ENCODE measurements around the gene RFTN2.
"Not testable (repeated sequence)": the region's sequence is repeated elsewhere in the genome, so short reads cannot be mapped to it uniquely, and the experiment has no call there.

RFTN2 gene

DNA sequence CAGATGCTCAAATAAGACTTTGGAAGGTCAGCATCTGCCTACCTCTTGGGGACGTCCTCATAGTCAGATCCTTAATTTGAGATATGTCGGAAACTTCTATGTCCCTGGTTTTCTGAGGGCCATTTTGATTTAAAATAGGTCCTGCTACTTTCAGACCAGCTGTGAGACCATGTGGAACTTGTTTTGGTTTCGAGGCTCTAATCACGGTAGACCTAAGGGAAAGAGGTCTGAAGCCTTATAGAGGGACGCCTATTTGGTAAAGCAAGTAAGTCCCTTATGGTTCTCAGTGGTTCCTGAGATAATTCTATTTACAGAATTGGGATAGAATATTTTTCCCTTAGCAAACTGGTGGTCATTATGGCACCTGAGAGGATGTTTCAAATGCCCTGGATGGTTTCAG lies 75.1 kb downstream of the RFTN2 start:
- no peak for DNase-seq (ENCODE audit: low read depth)

GRCh38 chr2:197599285-197599965 lies 76.0 kb downstream of the RFTN2 start:
- DNase-seq (ENCODE audit: low read depth) = peak; percentile 35

DNA sequence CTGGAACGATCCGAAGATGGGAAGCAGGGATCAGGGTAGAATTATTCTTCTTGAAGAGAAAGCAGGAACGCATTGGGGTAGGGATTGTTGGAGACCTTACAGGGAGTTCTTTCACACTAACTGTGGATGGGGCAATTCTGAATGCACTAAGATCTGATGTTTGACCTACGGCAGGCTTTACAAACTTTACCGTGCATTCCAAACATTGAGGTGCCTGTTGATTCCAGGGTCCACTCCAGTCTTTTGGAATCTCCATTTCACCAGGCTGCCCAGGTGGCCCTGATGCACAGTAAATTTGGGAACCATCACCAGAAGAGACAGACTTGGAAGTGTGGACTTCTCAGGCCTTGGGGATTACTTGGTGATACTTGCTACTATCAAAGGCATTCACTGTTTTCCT lies 76.9 kb downstream of the RFTN2 start:
- no peak for DNase-seq (ENCODE audit: low read depth)

DNA sequence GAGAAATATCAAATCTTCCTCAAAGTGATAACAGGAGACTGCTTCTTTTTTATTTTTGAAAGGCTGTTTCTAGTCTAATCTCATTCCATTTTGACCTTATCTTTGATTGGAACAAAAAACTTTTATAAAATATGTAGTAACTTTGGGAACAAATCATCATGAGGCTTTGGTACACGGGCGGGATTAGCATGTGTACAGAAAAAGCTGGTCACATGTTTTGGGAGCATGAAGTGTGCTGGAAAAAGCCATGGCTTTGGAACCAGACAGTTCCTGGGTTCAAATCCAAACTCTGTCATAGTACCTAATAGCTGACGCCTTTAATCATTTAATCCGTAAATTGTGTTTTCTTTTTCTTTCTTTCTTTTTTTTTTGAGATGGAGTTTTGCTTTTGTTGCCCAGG lies 78.2 kb downstream of the RFTN2 start:
- DNase-seq (ENCODE audit: low read depth) = no peak

DNA sequence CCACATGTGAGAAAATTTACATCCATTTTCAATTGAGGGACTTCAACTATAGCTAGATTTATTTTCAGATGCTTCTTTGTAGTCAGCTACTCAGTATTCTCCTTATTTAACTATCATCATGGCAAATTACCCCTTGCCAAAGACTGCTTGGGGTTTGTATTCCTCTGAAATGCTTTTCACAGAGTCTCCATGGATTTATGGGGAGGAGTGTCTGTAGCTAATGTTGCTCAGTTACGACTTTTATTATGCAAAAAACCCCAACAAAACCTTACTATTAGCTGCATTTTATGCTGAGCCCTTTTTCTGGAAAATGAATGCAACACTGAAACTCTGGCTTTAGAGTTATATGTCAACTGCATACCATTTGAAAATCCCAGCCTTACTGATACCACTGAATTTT lies 78.6 kb downstream of the RFTN2 start:
- no peak for DNase-seq (ENCODE audit: low read depth)

DNA sequence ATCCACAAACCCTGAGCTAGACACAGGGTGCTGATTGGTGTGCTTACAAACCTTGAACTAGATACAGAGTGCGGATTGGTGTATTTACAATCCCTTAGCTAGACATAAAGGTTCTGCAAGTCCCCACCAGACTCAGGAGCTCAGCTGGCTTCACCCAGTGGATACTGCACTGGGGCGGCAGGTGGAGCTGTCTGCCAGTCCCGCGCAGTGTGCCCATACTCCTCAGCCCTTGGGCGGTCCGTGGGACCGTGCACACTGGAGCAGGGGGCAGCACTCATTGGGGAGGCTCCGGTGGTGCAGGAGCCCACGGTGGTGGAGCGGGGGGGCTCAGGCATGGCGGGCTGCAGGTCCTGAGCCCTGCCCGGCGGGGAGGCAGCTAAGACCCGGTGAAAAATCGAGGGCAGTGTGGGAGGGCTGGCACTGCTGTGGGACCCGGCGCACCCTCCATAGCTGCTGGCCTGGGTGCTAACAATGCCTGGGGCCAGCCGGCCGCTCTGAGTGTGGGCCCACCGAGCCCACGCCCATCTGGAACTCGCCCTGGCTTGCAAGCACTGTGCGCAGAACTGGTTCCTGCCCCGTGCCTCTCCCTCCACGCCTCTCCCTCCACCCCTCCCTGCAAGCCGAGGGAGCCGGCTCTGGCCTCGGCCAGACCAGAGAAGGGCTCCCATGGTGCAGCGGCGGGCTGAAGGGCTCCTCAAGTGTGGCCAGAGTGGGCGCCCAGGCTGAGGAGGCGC lies 83.9 kb downstream of the RFTN2 start:
- DNase-seq (ENCODE audit: low read depth) = no peak

GRCh38 chr2:197587255-197587654 lies 88.1 kb downstream of the RFTN2 start:
- DNase-seq (ENCODE audit: low read depth) = not testable (repeated sequence)

DNA sequence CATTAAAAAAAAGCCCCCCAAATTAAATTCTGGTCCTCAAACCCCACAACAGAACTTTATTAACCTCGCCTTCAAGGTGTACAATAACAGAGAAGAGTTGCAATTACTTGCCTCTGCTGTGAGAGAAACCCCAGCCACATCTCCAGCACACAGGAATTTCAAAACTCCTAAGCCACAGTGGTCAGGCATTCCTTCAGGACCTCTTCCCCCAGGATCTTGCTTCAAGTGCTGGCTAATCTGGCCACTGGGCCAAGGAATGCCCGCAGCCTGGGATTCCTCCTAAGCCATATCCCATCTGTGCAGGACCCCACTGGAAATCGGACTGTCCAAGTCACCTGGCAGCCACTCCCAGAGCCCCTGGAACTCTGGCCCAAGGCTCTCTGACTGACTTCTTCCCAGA lies 95.2 kb downstream of the RFTN2 start:
- not testable (repeated sequence) for DNase-seq (ENCODE audit: low read depth)

DNA sequence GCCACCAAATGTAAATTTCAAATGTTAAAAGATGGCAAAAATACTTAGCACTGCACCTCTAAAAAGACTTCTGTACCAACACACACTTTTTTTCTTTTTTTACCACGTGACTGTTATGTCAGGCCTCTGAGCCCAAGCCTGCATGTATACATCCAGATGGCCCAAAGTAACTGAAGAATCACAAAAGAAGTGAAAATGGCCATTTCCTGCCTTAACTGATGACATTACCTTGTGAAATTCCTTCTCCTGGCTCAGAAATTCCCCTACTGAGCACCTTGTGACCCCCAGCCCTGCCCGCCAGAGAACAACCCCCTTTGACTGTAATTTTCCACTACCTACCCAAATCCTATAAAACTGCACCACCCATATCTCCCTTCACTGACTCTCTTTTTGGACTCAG lies 97.1 kb downstream of the RFTN2 start:
- not testable (repeated sequence) for DNase-seq (ENCODE audit: low read depth)

GRCh38 chr2:197577446-197577845 lies 97.9 kb downstream of the RFTN2 start:
- DNase-seq (ENCODE audit: low read depth) = no peak

DNA sequence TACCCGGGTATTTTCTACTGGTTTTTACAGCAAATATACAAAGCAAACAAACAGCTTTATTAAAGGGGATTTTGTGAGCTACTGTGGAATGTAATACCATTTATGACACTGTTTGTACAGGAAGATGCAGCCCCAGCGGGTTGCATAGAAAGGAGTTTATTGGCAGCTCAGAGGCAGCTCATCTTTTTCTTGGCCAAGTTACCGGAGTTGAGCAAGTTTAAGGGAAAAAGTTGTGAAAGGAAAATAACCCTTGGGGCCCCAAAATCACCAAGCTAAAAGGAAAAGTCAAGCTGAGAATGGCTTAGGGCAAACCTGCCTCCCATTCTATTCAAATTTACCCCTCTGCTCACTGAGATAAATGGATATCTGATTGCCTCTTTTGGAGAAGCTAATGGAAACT lies 98.8 kb downstream of the RFTN2 start:
- peak; percentile 72 for DNase-seq (ENCODE audit: low read depth)

DNA sequence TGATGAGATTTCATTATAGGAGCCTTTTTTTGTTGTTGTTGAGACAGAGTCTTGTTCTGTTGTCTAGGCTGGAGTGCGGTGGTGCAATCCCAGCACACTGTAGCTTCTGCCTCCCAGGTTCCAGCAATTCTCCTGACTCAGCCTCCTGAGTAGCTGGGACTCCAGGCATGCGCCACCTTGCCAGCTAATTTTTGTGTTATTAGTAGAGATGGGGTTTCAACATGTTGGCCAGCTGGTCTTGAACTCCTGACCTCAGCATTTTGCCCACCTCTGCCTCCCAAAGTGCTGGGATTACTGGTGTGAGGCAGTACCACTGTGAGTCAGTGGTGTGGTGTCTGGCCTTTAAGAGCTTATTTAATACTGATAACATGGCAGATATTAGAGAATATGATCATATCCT lies 99.4 kb downstream of the RFTN2 start:
- DNase-seq (ENCODE audit: low read depth) = peak; percentile 23

GRCh38 chr2:197573608-197574007 lies 101.8 kb downstream of the RFTN2 start:
- no peak for DNase-seq (ENCODE audit: low read depth)

DNA sequence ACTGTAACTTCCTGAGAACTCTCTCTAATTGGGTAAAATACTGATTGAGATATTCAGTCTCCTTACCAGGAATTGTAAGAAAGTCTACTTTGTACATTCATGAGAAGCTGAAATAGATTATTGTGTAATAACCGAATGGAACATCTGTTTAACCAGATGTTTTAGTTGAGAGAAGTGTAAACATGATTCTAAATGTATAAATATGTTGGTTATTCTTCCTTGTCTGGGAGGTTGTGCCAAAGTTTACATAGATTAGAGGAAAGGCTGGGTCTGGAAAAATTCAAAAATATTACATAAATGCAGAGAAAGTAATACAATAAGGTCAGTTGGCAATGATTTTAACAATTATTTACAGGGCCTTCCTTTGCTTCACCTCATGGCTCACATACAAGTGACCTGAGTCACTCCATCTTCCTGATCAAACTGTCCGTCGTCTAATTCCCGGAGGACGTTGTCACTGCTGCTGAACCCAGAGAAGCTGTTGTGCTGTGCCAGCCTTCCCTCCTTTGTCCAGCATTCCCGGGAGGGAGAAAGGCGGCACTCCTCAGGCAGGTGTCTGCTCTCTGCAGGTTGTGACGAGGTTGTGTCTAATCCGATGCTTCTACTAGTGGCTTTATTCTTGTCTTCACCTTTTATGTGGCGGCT lies 103.6 kb downstream of the RFTN2 start:
- peak; percentile 16 for DNase-seq (ENCODE audit: low read depth)

DNA sequence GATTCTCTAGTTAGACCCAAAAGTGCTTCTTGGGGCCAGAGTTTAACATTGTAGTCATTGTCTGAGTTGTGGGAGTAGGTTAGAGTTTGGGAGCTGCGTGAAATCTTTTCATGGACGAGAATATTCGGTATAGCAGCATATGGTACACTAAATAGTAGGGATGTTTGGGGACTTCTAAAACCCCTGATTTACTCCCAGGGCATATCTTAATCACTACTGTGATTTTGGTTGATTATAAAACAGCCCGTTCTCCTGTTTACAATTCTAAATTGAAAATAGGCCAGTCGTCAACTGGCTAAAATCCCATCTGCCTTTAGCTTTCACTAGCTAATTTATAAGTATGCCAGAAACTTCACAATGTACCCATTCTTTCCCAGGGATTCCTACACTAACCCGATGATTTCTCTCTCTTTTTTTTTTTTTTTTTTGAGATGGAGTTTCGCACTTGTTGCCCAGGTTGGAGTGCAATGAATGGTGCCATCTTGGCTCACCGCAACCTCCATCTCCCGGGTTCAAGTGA lies 115.2 kb downstream of the RFTN2 start:
- no peak for DNase-seq (ENCODE audit: low read depth)

DNA sequence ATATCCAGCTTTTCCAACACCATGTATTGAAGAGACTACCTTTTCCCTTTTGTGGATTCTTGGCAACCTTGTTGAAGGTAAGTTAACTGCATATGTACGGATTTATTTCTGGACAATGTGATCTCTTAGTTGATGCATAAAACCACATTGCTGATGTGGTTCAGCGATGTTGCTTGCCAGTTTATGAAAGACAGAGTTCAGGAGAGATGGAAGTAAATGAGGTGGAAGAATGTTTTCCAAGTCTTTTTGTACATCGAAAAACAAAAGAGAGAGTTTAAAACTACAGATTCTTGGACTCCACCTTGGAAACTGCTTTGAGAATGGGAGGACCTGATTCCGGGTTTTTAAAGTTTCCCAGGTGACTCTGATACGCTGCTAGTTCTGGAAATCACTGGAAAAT lies 115.7 kb downstream of the RFTN2 start:
- no peak for DNase-seq (ENCODE audit: low read depth)

GRCh38 chr2:197558393-197558792 lies 117.0 kb downstream of the RFTN2 start:
- no peak for DNase-seq (ENCODE audit: low read depth)

DNA sequence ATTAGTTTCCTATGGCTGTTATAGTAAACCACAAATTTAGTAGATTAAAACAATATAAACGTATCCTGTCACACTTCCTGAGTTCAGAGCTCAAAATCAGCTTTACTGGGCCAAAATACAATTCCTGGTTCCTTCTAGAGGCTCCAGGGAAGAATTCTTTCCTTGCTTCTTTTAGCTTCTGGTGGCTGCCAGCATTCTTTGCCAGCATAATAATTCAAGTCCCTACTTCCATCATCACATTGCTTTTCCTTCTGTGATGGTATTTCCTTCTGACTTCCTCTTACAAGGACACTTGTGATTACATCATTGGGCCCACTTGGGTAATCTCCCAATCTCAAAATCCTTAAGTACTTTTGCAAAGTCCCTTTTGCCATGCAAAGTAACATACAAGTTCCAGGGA lies 118.9 kb downstream of the RFTN2 start:
- no peak for DNase-seq (ENCODE audit: low read depth)

- no peak for DNase-seq (ENCODE audit: low read depth)
These were observed 119.9 kb downstream of the RFTN2 start for GRCh38 chr2:197555467-197555866.

- DNase-seq (ENCODE audit: low read depth) = not testable (repeated sequence)
These were observed 124.1 kb downstream of the RFTN2 start for GRCh38 chr2:197551260-197551659.

GRCh38 chr2:197548582-197548981 lies 126.8 kb downstream of the RFTN2 start:
- no peak for DNase-seq (ENCODE audit: low read depth)

GRCh38 chr2:197547163-197547900 lies 128.1 kb downstream of the RFTN2 start:
- DNase-seq (ENCODE audit: low read depth) = no peak

Data from fibroblast of the conjunctiva (primary cell).